H1 (cell line): ENCODE measurements around the gene TBC1D22A. TPM values are rescaled to one million over a fixed set of nuclear protein-coding genes. Genes with fewer than 3 reads are reported as not detected.

Experiments
- CTCF ChIA-PET: fragments of 300-600 bp; sonication (Branson Sonifier 250); formaldehyde crosslinking; loops from one replicate; lab custom pipeline; 2021; ENCODE audit not compliant: partially characterized antibody; lab: Charles Lee
- POLR2A ChIA-PET: fragments of 300-600 bp; sonication (Branson Sonifier 250); formaldehyde crosslinking; loops from one replicate; lab custom pipeline; 2021; ENCODE audit warnings: inconsistent platforms; ENCODE audit not compliant: partially characterized antibody; lab: Charles Lee
- DNase-seq, 2 experiments: peaks; one replicate each; pipeline versions ENCODE4 v3.0.0 to v3.0.0-alpha.2; 2010 to 2022; ENCODE audit warnings: low spot score in 2 of 2, low read depth in 1 of 2, mixed read lengths in 1 of 2
- FAIRE-seq: peaks from 2 replicates; lab custom pipeline; 2011; peaks lifted over from hg19 to GRCh38; lab: Jason Lieb, UNC
- H2AFZ ChIP-seq: 2 replicates; pipeline ENCODE4 v1.8.1; 2012; ENCODE audit warnings: low read length, inconsistent platforms
- H2AK5ac ChIP-seq: 2 replicates; pipeline ENCODE4 v1.6.1; 2013; ENCODE audit warnings: low read depth, low read length
- H2BK120ac ChIP-seq: replicated peaks from 2 replicates; pipeline ENCODE3; 2013; ENCODE audit warnings: low read depth, low read length, inconsistent platforms
- H2BK12ac ChIP-seq: 2 replicates; pipeline ENCODE4 v1.6.1; 2013; ENCODE audit warnings: low read depth, low read length
- H2BK15ac ChIP-seq: 2 replicates; pipeline ENCODE4 v1.6.1; 2013; ENCODE audit warnings: low read length
- H2BK20ac ChIP-seq: 2 replicates; pipeline ENCODE4 v1.6.1; 2013; ENCODE audit warnings: low read length
- H2BK5ac ChIP-seq: 2 replicates; pipeline ENCODE4 v1.6.1; 2013; ENCODE audit warnings: low read depth, low read length
- H3K14ac ChIP-seq: 2 replicates; pipeline ENCODE4 v1.6.1; 2013; ENCODE audit warnings: inconsistent platforms; ENCODE audit not compliant: insufficient read length
- H3K18ac ChIP-seq: 2 replicates; pipeline ENCODE4 v1.6.1; 2013; ENCODE audit warnings: low read length; ENCODE audit errors: extremely low read depth
- H3K23ac ChIP-seq: 2 replicates; pipeline ENCODE4 v1.6.1; 2013; ENCODE audit warnings: inconsistent platforms; ENCODE audit not compliant: insufficient read length
- H3K23me2 ChIP-seq: 2 replicates; pipeline ENCODE4 v1.6.1; 2013; ENCODE audit warnings: low read depth, low read length
- H3K27ac ChIP-seq: 2 replicates; pipeline ENCODE4 v1.6.1; 2011; ENCODE audit warnings: low read depth, low read length, inconsistent platforms
- H3K27me3 ChIP-seq, 4 experiments: replicated peaks in 1 of 4; 1 replicate in 1 of 4; 2 replicates in 3 of 4; pipeline versions ENCODE4 v1.6.1 to v1.8.1; 2011 to 2013; ENCODE audit warnings: low read length in 3 of 4, mild to moderate bottlenecking in 3 of 4, inconsistent platforms in 2 of 4, mixed read lengths in 2 of 4, moderate library complexity in 1 of 4; ENCODE audit not compliant: control insufficient read depth in 3 of 4, insufficient read depth in 3 of 4; ENCODE audit errors: extremely low read depth in 1 of 4
- H3K36me3 ChIP-seq, 4 experiments: 2 replicates each; pipeline versions ENCODE4 v1.6.1 to v1.8.1; 2011 to 2013; ENCODE audit warnings: mild to moderate bottlenecking in 4 of 4, low read length in 3 of 4, moderate library complexity in 2 of 4, control low read depth in 1 of 4, inconsistent platforms in 1 of 4; ENCODE audit not compliant: insufficient read depth in 4 of 4, control insufficient read depth in 2 of 4
- H3K4ac ChIP-seq: replicated peaks from 2 replicates; pipeline ENCODE3; 2013; ENCODE audit warnings: low read length, low read depth, mixed read lengths, inconsistent platforms; ENCODE audit not compliant: insufficient read length
- H3K4me1 ChIP-seq, 4 experiments: replicated peaks in 1 of 4; 1 replicate in 1 of 4; 2 replicates in 3 of 4; pipeline versions ENCODE4 v1.6.1 to v1.8.1; 2011 to 2013; ENCODE audit warnings: low read length in 3 of 4, inconsistent platforms in 2 of 4, mixed read lengths in 1 of 4; ENCODE audit not compliant: insufficient read depth in 4 of 4, control insufficient read depth in 3 of 4
- H3K4me2 ChIP-seq, 2 experiments: 2 replicates each; pipeline versions ENCODE4 v1.6.1 to v1.8.1; 2011 to 2013; ENCODE audit warnings: low read depth in 2 of 2, low read length in 2 of 2, control low read depth in 1 of 2, inconsistent platforms in 1 of 2, mild to moderate bottlenecking in 1 of 2; ENCODE audit not compliant: insufficient read depth in 1 of 2
- H3K4me3 ChIP-seq, 4 experiments: fragments of 200-600, 300-600 bp in 1 of 4; sonication (generic), shearing (Covaris generic), sonication (Bioruptor Twin) in 1 of 4; 2 replicates each; pipeline versions ENCODE4 v1.5.1 to v1.8.1; 2011 to 2016; ENCODE audit warnings: low read length in 4 of 4, low read depth in 3 of 4, control low read depth in 2 of 4, inconsistent platforms in 2 of 4, mild to moderate bottlenecking in 2 of 4, mixed read lengths in 1 of 4, moderate library complexity in 1 of 4; ENCODE audit not compliant: insufficient read depth in 2 of 4; ENCODE audit errors: extremely low read depth in 1 of 4
- H3K56ac ChIP-seq: replicated peaks from 2 replicates; pipeline ENCODE3; 2013; ENCODE audit warnings: low read depth, mild to moderate bottlenecking, mixed read lengths, low read length, inconsistent platforms; ENCODE audit not compliant: insufficient read length
- H3K79me1 ChIP-seq: 2 replicates; pipeline ENCODE4 v1.6.1; 2013; ENCODE audit warnings: low read depth, low read length, control low read depth
- H3K79me2 ChIP-seq, 2 experiments: 2 replicates each; pipeline versions ENCODE4 v1.6.1 to v1.8.1; 2012 to 2013; ENCODE audit warnings: low read length in 2 of 2, mild to moderate bottlenecking in 2 of 2, inconsistent platforms in 1 of 2; ENCODE audit not compliant: insufficient read depth in 2 of 2, control insufficient read depth in 1 of 2
- H3K9ac ChIP-seq, 4 experiments: replicated peaks in 1 of 4; 1 replicate in 1 of 4; 2 replicates in 3 of 4; pipeline versions ENCODE4 v1.6.1 to v1.8.1; 2011 to 2013; ENCODE audit warnings: low read depth in 3 of 4, low read length in 3 of 4, control low read depth in 2 of 4, mild to moderate bottlenecking in 2 of 4, moderate library complexity in 2 of 4, inconsistent platforms in 1 of 4; ENCODE audit errors: extremely low read depth in 1 of 4
- H3K9me3 ChIP-seq, 2 experiments: 2 replicates each; pipeline versions ENCODE4 v1.6.1 to v1.8.1; 2012 to 2013; ENCODE audit warnings: mild to moderate bottlenecking in 2 of 2, moderate library complexity in 2 of 2, control low read depth in 1 of 2, inconsistent platforms in 1 of 2, low read depth in 1 of 2, low read length in 1 of 2, mixed read lengths in 1 of 2; ENCODE audit not compliant: insufficient read depth in 2 of 2
- H4K20me1 ChIP-seq, 2 experiments: replicated peaks in 1 of 2; 2 replicates each; pipeline versions ENCODE3 to v1.8.1; 2011 to 2013; ENCODE audit warnings: inconsistent platforms in 2 of 2, low read length in 2 of 2, mild to moderate bottlenecking in 1 of 2; ENCODE audit not compliant: insufficient read depth in 2 of 2, control insufficient read depth in 1 of 2
- H4K5ac ChIP-seq: 2 replicates; pipeline ENCODE4 v1.6.1; 2013; ENCODE audit warnings: low read length, low read depth, mixed read lengths, inconsistent platforms; ENCODE audit not compliant: insufficient read length
- H4K8ac ChIP-seq: 2 replicates; pipeline ENCODE4 v1.8.0; 2013; ENCODE audit warnings: mild to moderate bottlenecking, moderate library complexity, low read length, inconsistent platforms; ENCODE audit not compliant: insufficient read depth; ENCODE audit errors: extremely low read depth
- H4K91ac ChIP-seq: replicated peaks from 2 replicates; pipeline ENCODE3; 2013; ENCODE audit warnings: low read length, mixed read lengths, inconsistent platforms; ENCODE audit not compliant: insufficient read length
- ATF3 ChIP-seq: IDR thresholded peaks from 2 replicates; pipeline ENCODE4 v1.6.1; 2011; ENCODE audit warnings: low read depth, mild to moderate bottlenecking, low read length; ENCODE audit not compliant: insufficient read depth
- BRCA1 ChIP-seq: IDR thresholded peaks from 2 replicates; pipeline ENCODE4 v1.6.1; 2012; ENCODE audit warnings: low read depth, low read length, improper control_type of control experiment
- CEBPB ChIP-seq: IDR thresholded peaks from 2 replicates; pipeline ENCODE4 v1.6.1; 2012; ENCODE audit warnings: low read depth, low read length
- CTBP2 ChIP-seq: IDR thresholded peaks from 2 replicates; pipeline ENCODE4 v1.7.0; 2011; ENCODE audit warnings: borderline replicate concordance, mild to moderate bottlenecking, moderate library complexity, mixed read lengths, low read length; ENCODE audit not compliant: insufficient read depth, insufficient read length
- HDAC2 ChIP-seq, 2 experiments: fragments of 300-600 bp in 1 of 2; sonication (generic) in 1 of 2; IDR thresholded peaks; 2 replicates each; pipeline ENCODE4 v1.6.1; 2011 to 2012; ENCODE audit warnings: low read depth in 2 of 2, low read length in 2 of 2, mild to moderate bottlenecking in 2 of 2, moderate library complexity in 2 of 2, borderline replicate concordance in 1 of 2, inconsistent platforms in 1 of 2
- KDM4A ChIP-seq: IDR thresholded peaks from one replicate; pipeline ENCODE4 v1.7.1; 2012; ENCODE audit warnings: low read depth, mild to moderate bottlenecking, moderate library complexity, low read length, inconsistent platforms; ENCODE audit not compliant: severe bottlenecking
- KDM5A ChIP-seq: fragments of 200-600 bp; IDR thresholded peaks from 2 replicates; pipeline ENCODE4 v1.7.1; 2012; ENCODE audit warnings: mild to moderate bottlenecking, low read length, inconsistent platforms, mixed read lengths
- POLR2A ChIP-seq, 2 experiments: IDR thresholded peaks; 1 replicate in 1 of 2; 2 replicates in 1 of 2; pipeline ENCODE4 v1.6.1; 2011; ENCODE audit warnings: low read depth in 2 of 2, low read length in 2 of 2, mild to moderate bottlenecking in 2 of 2; ENCODE audit errors: control extremely low read depth in 1 of 2
- RAD21 ChIP-seq, 2 experiments: IDR thresholded peaks in 1 of 2; conservative IDR thresholded peaks in 1 of 2; 2 replicates each; pipeline ENCODE4 v1.6.1; 2011; ENCODE audit warnings: low read depth in 2 of 2, low read length in 2 of 2, improper control_type of control experiment in 1 of 2, inconsistent platforms in 1 of 2, mild to moderate bottlenecking in 1 of 2, moderate library complexity in 1 of 2
- SP1 ChIP-seq: IDR thresholded peaks from 2 replicates; pipeline ENCODE4 v1.6.1; 2011; ENCODE audit warnings: low read depth, low read length
- TBP ChIP-seq: IDR thresholded peaks from 2 replicates; pipeline ENCODE4 v1.6.1; 2011; ENCODE audit warnings: low read depth, low read length, improper control_type of control experiment
- WGBS, 2 experiments: shearing (Covaris generic) in 1 of 2; methylation state at CpG; one replicate each; pipeline versions ENCODE4 v1.1.6 to v1.1.7; 2013 to 2015; ENCODE audit warnings: low lambda C conversion rate in 2 of 2, mixed read lengths in 2 of 2, inconsistent platforms in 1 of 2, low coverage in 1 of 2, missing lambda C conversion rate in 1 of 2; ENCODE audit not compliant: insufficient replicate concordance in 2 of 2, insufficient coverage in 1 of 2, insufficient read length in 1 of 2; ENCODE audit errors: extremely low coverage in 1 of 2, missing lambda C conversion rate in 1 of 2; 5-methylcytosine and 5-hydroxymethylcytosine counted together
- polyA plus RNA-seq, 7 experiments: library from polyadenylated mRNA; depleted of rRNA in 3 of 7; stranded (reverse) in 5 of 7; unstranded in 2 of 7; fragments of >200 nt in 5 of 7; fragments of 200-250 nt in 2 of 7; gene quantifications; 1 replicate in 5 of 7; 2 replicates in 1 of 7; 4 replicates in 1 of 7; pipeline versions ENCODE4 v1.2.1 to v1.2.3, GENCODE V29; 2011 to 2013; ENCODE audit warnings: missing spikeins in 2 of 7, mixed read lengths in 2 of 7
- total RNA-seq: library from RNA; stranded (reverse); fragmentation: NEBNext Ultra II Directional; extraction: Animal tissue kit (Norgen Biotek cat#: 25700); gene quantifications from 2 replicates; pipeline ENCODE4 v1.2.1, GENCODE V29; 2021

TBC1D22A gene
- total and polyA plus RNA-seq, 2 of the 8 experiments (the other 6 are each of a cell fraction or from before 2014, with no cell fraction given): 11.9 to 18.4 TPM

GRCh38 chr22:47163856-47164513 lies 401.5 kb downstream of the TBC1D22A start:
- POLR2A ChIA-PET: interaction anchor here (1.0 kb wide), 1 partner anchor 13 kb away, joined by 3 read pairs; no protein-coding TSS in a partner anchor
- DNase-seq (no peak), FAIRE-seq (no peak)
- Histone ChIP-seq H3K27ac (no peak overlapping the region), H3K9me3 (no peaks in the 10 kb centered on the region), H4K8ac (peak overlapping the region; percentile 46; the same call in 1 of the 2 replicates), H2BK120ac (no peak overlapping the region), H3K4ac (no peak overlapping the region), H3K18ac (no peak overlapping the region), H3K4me3 (no peak overlapping the region), H3K23me2 (peaks cover 8% of the 10 kb centered on the region; the same call in 1 of the 2 replicates), H3K27me3 (no peaks in the 10 kb centered on the region), H3K36me3 (peaks cover 0 to 9% (median 3%) of the 10 kb centered on the region in 4 experiments; a peak in 2 of 8 replicates), H3K14ac (no peak overlapping the region), H3K9ac (no peak overlapping the region), H2BK5ac (no peak overlapping the region), H4K20me1 (peaks cover 3 to 9% of the 10 kb centered on the region in 2 experiments), H3K4me2 (no peak overlapping the region), H3K56ac (no peak overlapping the region), H2BK20ac (no peak overlapping the region), H2AK5ac (no peak overlapping the region), H3K4me1 (no peaks in the 10 kb centered on the region; a peak in 1 of 7 replicates), H4K91ac (no peak overlapping the region), H4K5ac (no peak overlapping the region), H2AFZ (no peak overlapping the region), H3K79me1 (peaks cover 3% of the 10 kb centered on the region), H2BK12ac (no peak overlapping the region), H3K79me2 (peaks cover 0 to 2% of the 10 kb centered on the region in 2 experiments; a peak in 1 of 4 replicates), H2BK15ac (no peak overlapping the region), H3K23ac (no peak overlapping the region)
- CTCF ChIA-PET: no interaction called here
- TF ChIP-seq RAD21 (IDR thresholded peaks at IDR 0.05 in 1 of 2, conservative IDR thresholded peaks at IDR 0.05 in 1 of 2; ENCODE audit: low read depth in 2 of 2, low read length in 2 of 2) (no peak), SP1 (no peak), BRCA1 (no peak), POLR2A (IDR thresholded peaks at IDR 0.05; ENCODE audit: control extremely low read depth in 1 of 2, low read depth in 2 of 2, low read length in 2 of 2) (no peak), KDM5A (no peak), CEBPB (no peak), TBP (no peak), KDM4A (no peak), CTBP2 (no peak), HDAC2 (IDR thresholded peaks at IDR 0.05; ENCODE audit: borderline replicate concordance in 1 of 2, low read depth in 2 of 2, low read length in 2 of 2) (no peak), ATF3 (no peak)
- 93% methylated on average over 20 of the region's 22 CpGs; no CpG with 5 or more reads in 1 of the 2 experiments for WGBS, 2 experiments
